ENCODE results near the gene RPS6KA3. TPM values are rescaled to one million over a fixed set of nuclear protein-coding genes. Genes with fewer than 3 reads are reported as not detected.

Gene RPS6KA3
- polyA plus RNA-seq, 1 donor (not counting 4 experiments of a cell fraction or from before 2014, with no cell fraction given): 32.1 TPM

- FAIRE-seq: no peak
- dilution Hi-C loops (cut with MboI; ENCODE audit: extremely low pct_ligation_motif_present, low sequenced_read_pairs): no loop called here
Observed at GRCh38 chrX:20189171-20189570, 77.5 kb downstream of the RPS6KA3 start.

GRCh38 chrX:20181598-20182329, 84.9 kb downstream of the RPS6KA3 start:
- FAIRE-seq (no peak), DNase-seq (ENCODE audit: low read depth, low spot score) (no peak)
- Histone ChIP-seq H3K4me2 (ENCODE audit: control insufficient read depth, extremely low read depth, insufficient read depth, low read depth, low read length) (no peak overlapping the region), H3K36me3 (ENCODE audit: control insufficient read depth in 2 of 2, extremely low read depth in 1 of 2, insufficient read depth in 2 of 2, low read length in 2 of 2) (no peaks in the 10 kb centered on the region), H3K9me3 (ENCODE audit: control insufficient read depth, low read depth, low read length) (no peaks in the 10 kb centered on the region), H3K4me1 (ENCODE audit: control insufficient read depth, extremely low read depth, insufficient read depth, low read length) (no peaks in the 10 kb centered on the region), H3K79me2 (ENCODE audit: control insufficient read depth, insufficient read depth, low read length) (no peaks in the 10 kb centered on the region), H3K4me3 (ENCODE audit: control insufficient read depth in 2 of 3, extremely low read depth in 1 of 3, insufficient read depth in 2 of 3, low read depth in 1 of 3, low read length in 3 of 3) (no peak overlapping the region), H3K27ac (ENCODE audit: control insufficient read depth, insufficient read depth, low read length) (no peak overlapping the region), H4K20me1 (ENCODE audit: control insufficient read depth, extremely low read depth, insufficient read depth, low read length) (no peaks in the 10 kb centered on the region), H3K27me3 (ENCODE audit: control insufficient read depth, extremely low read depth, insufficient read depth, low read length) (no peaks in the 10 kb centered on the region), H3K9ac (ENCODE audit: control insufficient read depth, extremely low read depth, insufficient read depth, low read length) (no peak overlapping the region), H2AFZ (ENCODE audit: control insufficient read depth, low read length) (no peak overlapping the region), H3K9me1 (ENCODE audit: control insufficient read depth, extremely low read depth, insufficient read depth, low read length) (no peaks in the 10 kb centered on the region)
- TF ChIP-seq EZH2 (IDR thresholded peaks at IDR 0.05; ENCODE audit: low read length) (no peak), CTCF (optimal IDR thresholded peaks at IDR 0.05 in 1 of 3, IDR thresholded peaks at IDR 0.05 in 1 of 3, conservative IDR thresholded peaks at IDR 0.05 in 1 of 3; ENCODE audit: extremely low read depth in 1 of 3, insufficient read depth in 2 of 3, low read length in 3 of 3) (no peak)
- dilution Hi-C loops (cut with MboI; ENCODE audit: extremely low pct_ligation_motif_present, low sequenced_read_pairs): no loop called here

More at GRCh38 chrX:20189171-20189570, 77.5 kb downstream of the RPS6KA3 start:
- no peaks in the 10 kb centered on the region for H3K4me1 ChIP-seq (ENCODE audit: control insufficient read depth, extremely low read depth, insufficient read depth, low read length)
- H3K9ac ChIP-seq (ENCODE audit: control insufficient read depth, extremely low read depth, insufficient read depth, low read length): no peak overlapping the region
- H3K9me1 ChIP-seq (ENCODE audit: control insufficient read depth, extremely low read depth, insufficient read depth, low read length): no peaks in the 10 kb centered on the region
- H3K27ac ChIP-seq (ENCODE audit: control insufficient read depth, insufficient read depth, low read length): no peak overlapping the region
- no peaks in the 10 kb centered on the region for H3K9me3 ChIP-seq (ENCODE audit: control insufficient read depth, low read depth, low read length)
- H2AFZ ChIP-seq (ENCODE audit: control insufficient read depth, low read length): no peak overlapping the region
- no peaks in the 10 kb centered on the region for H3K36me3 ChIP-seq (ENCODE audit: control insufficient read depth in 2 of 2, extremely low read depth in 1 of 2, insufficient read depth in 2 of 2, low read length in 2 of 2)
- TF ChIP-seq EZH2 (IDR thresholded peaks at IDR 0.05; ENCODE audit: low read length) (no peak), CTCF (optimal IDR thresholded peaks at IDR 0.05 in 1 of 3, IDR thresholded peaks at IDR 0.05 in 1 of 3, conservative IDR thresholded peaks at IDR 0.05 in 1 of 3; ENCODE audit: extremely low read depth in 1 of 3, insufficient read depth in 2 of 3, low read length in 3 of 3) (no peak)
- no peaks in the 10 kb centered on the region for H3K27me3 ChIP-seq (ENCODE audit: control insufficient read depth, extremely low read depth, insufficient read depth, low read length)
- H3K4me3 ChIP-seq (ENCODE audit: control insufficient read depth in 2 of 3, extremely low read depth in 1 of 3, insufficient read depth in 2 of 3, low read depth in 1 of 3, low read length in 3 of 3): no peak overlapping the region
- no peak for DNase-seq (ENCODE audit: low read depth, low spot score)
- H4K20me1 ChIP-seq (ENCODE audit: control insufficient read depth, extremely low read depth, insufficient read depth, low read length): no peaks in the 10 kb centered on the region
- H3K4me2 ChIP-seq (ENCODE audit: control insufficient read depth, extremely low read depth, insufficient read depth, low read depth, low read length): no peak overlapping the region
- no peaks in the 10 kb centered on the region for H3K79me2 ChIP-seq (ENCODE audit: control insufficient read depth, insufficient read depth, low read length)

Measured in keratinocyte (primary cell).